Activated T-cell treated with anti-CD3 and anti-CD28 coated beads, Interleukin-2, amount 50 U/mL, for 48 hours (primary cell): Measurements from ENCODE around the gene SPCS1.

Experiments
- DNase-seq, 2 experiments: peaks; one replicate each; pipeline ENCODE4 v3.0.0-alpha.2; 2020

Gene SPCS1

DNA sequence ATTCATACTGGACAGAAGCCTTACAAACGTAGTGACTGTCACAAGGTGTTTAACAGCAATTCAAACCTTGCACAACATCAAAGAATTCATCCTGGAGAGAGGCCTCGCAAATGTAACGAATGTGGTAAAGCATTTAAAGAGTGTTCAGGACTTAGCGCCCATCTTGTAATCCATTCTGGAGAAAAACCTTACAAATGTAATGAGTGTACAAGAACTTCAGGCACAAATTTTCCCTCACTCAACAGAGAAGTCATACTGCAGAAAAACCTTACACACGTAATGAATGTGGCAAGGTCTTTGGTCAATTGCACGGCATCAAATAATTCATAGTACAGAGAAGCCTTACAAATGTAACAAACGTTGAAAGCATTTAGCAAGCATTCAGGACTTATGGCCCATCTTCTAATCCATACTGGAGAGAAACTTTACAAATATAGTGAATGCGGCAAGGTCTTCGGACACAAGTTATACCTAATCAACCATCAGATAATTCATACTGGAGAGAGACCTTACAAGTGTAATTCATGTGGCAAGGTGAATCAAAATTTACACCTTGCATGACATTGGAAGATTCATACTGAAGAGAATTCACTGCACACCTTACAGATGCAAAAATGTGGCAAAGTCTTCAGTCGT lies 27.5 kb downstream of the SPCS1 start:
- no peak for DNase-seq

DNA sequence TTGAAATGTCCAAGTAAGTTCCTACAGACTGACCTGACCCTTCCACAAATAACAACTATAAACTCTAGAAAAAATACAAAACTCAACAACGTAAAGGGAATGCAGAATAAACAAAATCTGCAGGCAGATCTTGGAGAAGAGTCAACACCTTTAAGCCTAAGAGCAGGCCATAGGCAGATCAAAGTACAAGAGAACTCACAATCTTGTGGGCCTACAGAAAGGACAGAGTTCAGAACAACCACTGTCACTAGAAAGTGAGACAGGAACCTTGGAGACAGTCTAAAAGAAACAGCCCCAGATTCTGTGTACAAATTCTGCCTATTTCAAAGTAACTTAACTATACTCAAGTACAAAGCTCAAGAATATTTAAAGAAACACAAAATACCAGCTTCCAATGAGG lies 33.8 kb downstream of the SPCS1 start:
- DNase-seq: no peak

GRCh38 chr3:52742418-52743041 lies 36.6 kb downstream of the SPCS1 start:
- DNase-seq: no peak

DNA sequence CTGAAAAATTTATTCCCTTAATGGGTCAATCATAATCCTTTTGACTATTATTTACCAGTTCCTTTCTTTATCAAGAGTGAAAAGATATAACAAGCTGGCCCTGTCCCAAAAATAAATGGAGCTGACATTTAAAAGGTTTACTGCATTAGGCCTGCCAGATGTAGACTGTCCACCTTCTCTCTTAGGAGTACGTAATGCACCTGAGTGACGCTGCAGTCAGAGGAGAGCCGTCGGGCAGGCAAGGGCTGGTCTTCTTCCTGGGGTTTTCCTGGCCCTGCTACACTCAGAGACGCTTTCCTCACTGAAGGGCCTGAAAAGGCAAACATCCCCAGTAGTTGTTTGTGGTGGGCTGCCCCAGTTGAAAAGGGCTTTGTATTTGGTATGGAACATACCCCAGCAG lies 37.2 kb downstream of the SPCS1 start:
- DNase-seq: no peak

GRCh38 chr3:52743721-52744120 lies 37.8 kb downstream of the SPCS1 start:
- DNase-seq: no peak

GRCh38 chr3:52752045-52752660 lies 46.2 kb downstream of the SPCS1 start:
- DNase-seq: no peak

- no peak for DNase-seq
These were observed 48.5 kb downstream of the SPCS1 start for GRCh38 chr3:52754373-52754772.

- no peak for DNase-seq
These were observed 50.2 kb downstream of the SPCS1 start for GRCh38 chr3:52756141-52756540.
